ENCODE data around the gene ZNF77.

ZNF77 gene

GRCh38 chr19:2977746-2978138 is 33.0 kb upstream of the ZNF77 start:
- H3K4me3 ChIP-seq (ENCODE audit: low read depth, low read length) = peak overlapping the region; percentile 26
- H3K36me3 ChIP-seq (ENCODE audit: control insufficient read depth in 2 of 2, insufficient read depth in 1 of 2, low read length in 2 of 2) = no peaks in the 10 kb centered on the region
- peak overlapping the region; percentile 1; the same call in 1 of the 2 replicates for H3K27ac ChIP-seq (ENCODE audit: extremely low read depth, low read depth, low read length)
- ChIA-PET POLR2A (interaction anchor here (0.9 to 2.1 kb wide), 4 partner anchors 9 to 58 kb away, joined by 3 to 15 read pairs (median 8); no protein-coding TSS in a partner anchor), CTCF (interaction anchor here (1.0 to 1.2 kb wide), 2 partner anchors 8 to 59 kb away, joined by 4 read pairs; no protein-coding TSS in a partner anchor)
- no peak for TF ChIP-seq KLF16 (tag by site-specific recombination; IDR thresholded peaks at IDR 0.05)
- no peak for TF ChIP-seq RBAK (tag by site-specific recombination; IDR thresholded peaks at IDR 0.05)
- TF ChIP-seq ZFP3 (tag by site-specific recombination; IDR thresholded peaks at IDR 0.05; ENCODE audit: low read depth) = peak; percentile 98
- TF ChIP-seq SP7 (tag by site-specific recombination; IDR thresholded peaks at IDR 0.05) = no peak
- TF ChIP-seq ZBTB48 (tag by site-specific recombination; IDR thresholded peaks at IDR 0.05) = peak; percentile 98
- TF ChIP-seq ZNF302 (tag by site-specific recombination; IDR thresholded peaks at IDR 0.05; ENCODE audit: low read depth) = no peak
- TF ChIP-seq ZNF530 (tag by site-specific recombination; IDR thresholded peaks at IDR 0.05; ENCODE audit: low read depth) = no peak
- peak; percentile 86 for TF ChIP-seq GLIS1 (tag by site-specific recombination; IDR thresholded peaks at IDR 0.05)
- no peak for TF ChIP-seq SP3 (tag by site-specific recombination; IDR thresholded peaks at IDR 0.05)
- no peak for TF ChIP-seq ZNF23 (tag by site-specific recombination; IDR thresholded peaks at IDR 0.05; ENCODE audit: borderline replicate concordance)
- TF ChIP-seq BCL11B (tag by site-specific recombination; IDR thresholded peaks at IDR 0.05; ENCODE audit: low read depth) = no peak
- TF ChIP-seq ZNF624 (tag by site-specific recombination; IDR thresholded peaks at IDR 0.05) = no peak
- peaks cover under 1% of the 10 kb centered on the region; the same call in 1 of the 2 replicates for H3K4me1 ChIP-seq (ENCODE audit: control insufficient read depth, insufficient read depth, low read length)
- no peaks in the 10 kb centered on the region for H3K9me3 ChIP-seq (ENCODE audit: control insufficient read depth, insufficient read depth, low read depth, low read length)

- Histone ChIP-seq H3K4me1 (ENCODE audit: control insufficient read depth, insufficient read depth, low read length) (no peaks in the 10 kb centered on the region; the same call in 1 of the 2 replicates), H3K36me3 (ENCODE audit: control insufficient read depth in 2 of 2, insufficient read depth in 1 of 2, low read length in 2 of 2) (no peaks in the 10 kb centered on the region), H3K4me3 (ENCODE audit: low read depth, low read length) (peak within 1 kb of the TSS; percentile 44), H3K9me3 (ENCODE audit: control insufficient read depth, insufficient read depth, low read depth, low read length) (no peaks in the 10 kb centered on the region), H3K27ac (ENCODE audit: extremely low read depth, low read depth, low read length) (peak within 1 kb of the TSS; percentile 1; the same call in 1 of the 2 replicates)
- CTCF ChIA-PET = interaction anchor here (0.6 to 1.2 kb wide), 5 partner anchors 8 to 398 kb away, joined by 3 to 4 read pairs (median 4); no protein-coding TSS in a partner anchor
- POLR2A ChIA-PET = interaction anchor here (0.6 to 2.1 kb wide), 6 partner anchors 8 to 77 kb away, joined by 3 to 15 read pairs (median 6); partner anchors contain the start of gene ZNF57
- TF ChIP-seq ZNF514 (tag by site-specific recombination; IDR thresholded peaks at IDR 0.05) (no peak), CTCF (tag by site-specific recombination; IDR thresholded peaks at IDR 0.05) (peak; percentile 17; the same call in 1 of the 2 replicates), FEZF1 (tag by site-specific recombination; IDR thresholded peaks at IDR 0.05) (peak; percentile 33; the same call in 1 of the 2 replicates), ZNF660 (tag by site-specific recombination; IDR thresholded peaks at IDR 0.05) (no peak), ZNF280C (tag by site-specific recombination; IDR thresholded peaks at IDR 0.05) (no peak), ZFHX2 (tag by site-specific recombination; conservative IDR thresholded peaks at IDR 0.05) (peak; percentile 84), ZBTB6 (tag by site-specific recombination; IDR thresholded peaks at IDR 0.05) (no peak), ZNF501 (tag by site-specific recombination; IDR thresholded peaks at IDR 0.05) (no peak), ZNF19 (tag by site-specific recombination; IDR thresholded peaks at IDR 0.05; ENCODE audit: low read depth) (no peak), ZXDB (tag by site-specific recombination; IDR thresholded peaks at IDR 0.05) (0 out of 2 replicates have a peak, but pooled peaks have one; percentile 39), ZNF629 (tag by site-specific recombination; IDR thresholded peaks at IDR 0.05) (0 out of 2 replicates have a peak, but pooled peaks have one; percentile 51), KLF7 (tag by site-specific recombination; IDR thresholded peaks at IDR 0.05; ENCODE audit: borderline replicate concordance) (0 out of 2 replicates have a peak, but pooled peaks have one; percentile 25), TSHZ1 (tag by site-specific recombination; IDR thresholded peaks at IDR 0.05; ENCODE audit: borderline replicate concordance) (no peak; the same call in 1 of the 2 replicates), ZNF843 (tag by site-specific recombination; IDR thresholded peaks at IDR 0.05) (no peak), KLF16 (tag by site-specific recombination; IDR thresholded peaks at IDR 0.05) (peak; percentile 48)
Observed at GRCh38 chr19:2977001-2977745, 32.4 kb upstream of the ZNF77 start, which contains the start of gene TLE6. TSS of gene TLE6 (plus strand) at chr19:2977564. CDS start at chr19:2978234, 670 bp downstream.

Data from HEK293 (cell line).